Measurements from ENCODE around the gene SLC2A6. TPM values are rescaled to one million over a fixed set of nuclear protein-coding genes. Genes with fewer than 3 reads are reported as not detected.

Gene SLC2A6
- total RNA-seq, 1 experiment from 2014 or later = 10.7 TPM

DNA sequence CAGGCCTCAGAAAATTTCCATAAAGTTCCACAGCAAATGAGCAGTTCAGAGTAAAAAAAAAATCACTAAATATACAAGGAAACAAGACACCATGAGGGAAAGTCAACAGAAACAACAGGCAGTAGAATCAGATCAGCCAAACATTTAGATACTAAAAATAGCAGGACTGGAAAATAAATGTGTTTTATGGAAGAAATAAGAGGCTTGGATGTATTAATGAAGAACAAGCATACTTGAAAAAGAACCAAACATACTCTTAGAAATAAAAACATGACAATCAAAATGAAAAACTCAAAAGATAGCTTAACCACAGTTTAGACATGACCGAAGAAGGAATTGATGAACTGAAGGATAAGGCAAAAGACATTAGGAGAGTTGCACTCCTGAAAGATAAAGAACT, 23.2 kb upstream of the SLC2A6 start (continued):
- TF ChIP-seq, protein P1, sequence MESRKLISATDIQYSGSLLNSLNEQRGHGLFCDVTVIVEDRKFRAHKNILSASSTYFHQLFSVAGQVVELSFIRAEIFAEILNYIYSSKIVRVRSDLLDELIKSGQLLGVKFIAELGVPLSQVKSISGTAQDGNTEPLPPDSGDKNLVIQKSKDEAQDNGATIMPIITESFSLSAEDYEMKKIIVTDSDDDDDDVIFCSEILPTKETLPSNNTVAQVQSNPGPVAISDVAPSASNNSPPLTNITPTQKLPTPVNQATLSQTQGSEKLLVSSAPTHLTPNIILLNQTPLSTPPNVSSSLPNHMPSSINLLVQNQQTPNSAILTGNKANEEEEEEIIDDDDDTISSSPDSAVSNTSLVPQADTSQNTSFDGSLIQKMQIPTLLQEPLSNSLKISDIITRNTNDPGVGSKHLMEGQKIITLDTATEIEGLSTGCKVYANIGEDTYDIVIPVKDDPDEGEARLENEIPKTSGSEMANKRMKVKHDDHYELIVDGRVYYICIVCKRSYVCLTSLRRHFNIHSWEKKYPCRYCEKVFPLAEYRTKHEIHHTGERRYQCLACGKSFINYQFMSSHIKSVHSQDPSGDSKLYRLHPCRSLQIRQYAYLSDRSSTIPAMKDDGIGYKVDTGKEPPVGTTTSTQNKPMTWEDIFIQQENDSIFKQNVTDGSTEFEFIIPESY (IDR thresholded peaks at IDR 0.05; ENCODE audit: extremely low read depth, insufficient replicate concordance, low read length) = no peak
- TF ChIP-seq, protein P2, sequence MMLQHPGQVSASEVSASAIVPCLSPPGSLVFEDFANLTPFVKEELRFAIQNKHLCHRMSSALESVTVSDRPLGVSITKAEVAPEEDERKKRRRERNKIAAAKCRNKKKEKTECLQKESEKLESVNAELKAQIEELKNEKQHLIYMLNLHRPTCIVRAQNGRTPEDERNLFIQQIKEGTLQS (IDR thresholded peaks at IDR 0.05) = no peak
- TF ChIP-seq EZH2phosphoT487 (IDR thresholded peaks at IDR 0.05; ENCODE audit: borderline replicate concordance) = no peak
- no peak for TF ChIP-seq POLR2A (IDR thresholded peaks at IDR 0.05; ENCODE audit: borderline replicate concordance, extremely low read depth, insufficient read depth, insufficient read length)

DNA sequence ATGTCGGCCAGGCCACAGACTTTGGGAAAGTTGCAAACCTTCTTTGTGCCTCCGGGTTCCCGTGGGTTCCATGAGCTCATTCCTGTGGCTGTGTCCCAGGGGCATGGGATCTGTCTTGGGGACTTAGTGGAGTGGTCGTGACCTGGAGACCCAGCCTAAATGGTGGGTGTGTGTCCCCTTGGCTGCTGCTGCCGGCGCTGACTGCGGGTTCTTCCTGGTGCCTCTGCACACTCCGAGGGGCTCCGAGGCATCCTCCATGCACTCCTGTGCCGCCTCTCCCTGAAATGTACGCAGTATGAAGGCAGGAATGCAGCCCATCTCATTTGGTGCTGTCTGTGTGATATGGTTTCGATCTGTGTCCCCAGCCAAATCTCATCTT, 21.0 kb upstream of the SLC2A6 start:
- no peak for DNase-seq (ENCODE audit: low read depth, low spot score)
- Histone ChIP-seq H3K9me2 (ENCODE audit: insufficient read depth) (no peaks in the 10 kb centered on the region), H3K27me3 (ENCODE audit: insufficient read depth, low read length) (no peaks in the 10 kb centered on the region; the same call in 1 of the 2 replicates), H3K27ac (ENCODE audit: low read depth, low read length) (no peak overlapping the region), H3K4me3 (replicated peaks in 1 of 2; ENCODE audit: low read depth in 1 of 2, low read length in 2 of 2) (no peak overlapping the region), H3K4me2 (ENCODE audit: low read length) (no peak overlapping the region), H3K79me2 (ENCODE audit: insufficient read depth, low read length) (no peaks in the 10 kb centered on the region), H3K9me3 (ENCODE audit: control insufficient read depth in 1 of 2, insufficient read depth in 1 of 2, low read depth in 1 of 2, low read length in 2 of 2) (peaks cover 8 to 18% of the 10 kb centered on the region in 2 experiments), H2AFZ (ENCODE audit: low read depth, low read length, poor library complexity, severe bottlenecking) (no peak overlapping the region), H3K9ac (ENCODE audit: low read length) (no peak overlapping the region), H4K20me1 (ENCODE audit: insufficient read depth) (no peaks in the 10 kb centered on the region), H3K4me1 (ENCODE audit: control insufficient read depth in 1 of 2, insufficient read depth in 2 of 2, low read length in 2 of 2) (no peaks in the 10 kb centered on the region), H3K36me3 (ENCODE audit: control insufficient read depth in 1 of 2, insufficient read depth in 2 of 2, low read length in 2 of 2) (no peaks in the 10 kb centered on the region)
- no peak for TF ChIP-seq ZFX (IDR thresholded peaks at IDR 0.05)
- TF ChIP-seq RAD21 (IDR thresholded peaks at IDR 0.05; ENCODE audit: low read depth) = no peak
- TF ChIP-seq SIN3A (IDR thresholded peaks at IDR 0.05; ENCODE audit: low read depth) = no peak
- no peak for TF ChIP-seq JUND (IDR thresholded peaks at IDR 0.05)
- TF ChIP-seq, protein P3, sequence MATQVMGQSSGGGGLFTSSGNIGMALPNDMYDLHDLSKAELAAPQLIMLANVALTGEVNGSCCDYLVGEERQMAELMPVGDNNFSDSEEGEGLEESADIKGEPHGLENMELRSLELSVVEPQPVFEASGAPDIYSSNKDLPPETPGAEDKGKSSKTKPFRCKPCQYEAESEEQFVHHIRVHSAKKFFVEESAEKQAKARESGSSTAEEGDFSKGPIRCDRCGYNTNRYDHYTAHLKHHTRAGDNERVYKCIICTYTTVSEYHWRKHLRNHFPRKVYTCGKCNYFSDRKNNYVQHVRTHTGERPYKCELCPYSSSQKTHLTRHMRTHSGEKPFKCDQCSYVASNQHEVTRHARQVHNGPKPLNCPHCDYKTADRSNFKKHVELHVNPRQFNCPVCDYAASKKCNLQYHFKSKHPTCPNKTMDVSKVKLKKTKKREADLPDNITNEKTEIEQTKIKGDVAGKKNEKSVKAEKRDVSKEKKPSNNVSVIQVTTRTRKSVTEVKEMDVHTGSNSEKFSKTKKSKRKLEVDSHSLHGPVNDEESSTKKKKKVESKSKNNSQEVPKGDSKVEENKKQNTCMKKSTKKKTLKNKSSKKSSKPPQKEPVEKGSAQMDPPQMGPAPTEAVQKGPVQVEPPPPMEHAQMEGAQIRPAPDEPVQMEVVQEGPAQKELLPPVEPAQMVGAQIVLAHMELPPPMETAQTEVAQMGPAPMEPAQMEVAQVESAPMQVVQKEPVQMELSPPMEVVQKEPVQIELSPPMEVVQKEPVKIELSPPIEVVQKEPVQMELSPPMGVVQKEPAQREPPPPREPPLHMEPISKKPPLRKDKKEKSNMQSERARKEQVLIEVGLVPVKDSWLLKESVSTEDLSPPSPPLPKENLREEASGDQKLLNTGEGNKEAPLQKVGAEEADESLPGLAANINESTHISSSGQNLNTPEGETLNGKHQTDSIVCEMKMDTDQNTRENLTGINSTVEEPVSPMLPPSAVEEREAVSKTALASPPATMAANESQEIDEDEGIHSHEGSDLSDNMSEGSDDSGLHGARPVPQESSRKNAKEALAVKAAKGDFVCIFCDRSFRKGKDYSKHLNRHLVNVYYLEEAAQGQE (IDR thresholded peaks at IDR 0.05; ENCODE audit: low read depth) = no peak
- TF ChIP-seq POLR2AphosphoS5 (IDR thresholded peaks at IDR 0.05; ENCODE audit: low read depth, low read length) = no peak
- TF ChIP-seq, protein P1 (IDR thresholded peaks at IDR 0.05; ENCODE audit: extremely low read depth, insufficient replicate concordance, low read length) = no peak
- no peak for TF ChIP-seq ELF1 (IDR thresholded peaks at IDR 0.05; ENCODE audit: borderline replicate concordance, low read depth)
- no peak for TF ChIP-seq EGR1 (IDR thresholded peaks at IDR 0.05; ENCODE audit: low read depth)
- TF ChIP-seq SP1 (IDR thresholded peaks at IDR 0.05; ENCODE audit: low read depth) = no peak
- no peak for TF ChIP-seq POLR2A (IDR thresholded peaks at IDR 0.05; ENCODE audit: borderline replicate concordance, extremely low read depth, insufficient read depth, insufficient read length)
- intact Hi-C loops (cut with micrococcal nuclease) = no loop called here
- RAD21 ChIA-PET (ENCODE audit: low non-redundant PET in 1 of 2, low total read pairs in 2 of 2, uncharacterized antibody in 2 of 2, unreplicated experiment in 2 of 2) = no interaction called here
- POLR2A ChIA-PET = no interaction called here
- CTCF ChIA-PET = no interaction called here
- BruUV-seq (replicated peaks) = no TSS peak
- ATAC-seq = no peak

Measured in HCT116 (cell line).